Endodermal cell (in vitro differentiated cells): ENCODE results near the gene KRT32. TPM values are rescaled to one million over a fixed set of nuclear protein-coding genes. Genes with fewer than 3 reads are reported as not detected.

Experiments
- DNase-seq: peaks from one replicate; pipeline ENCODE4 v3.0.0-alpha.2; 2017
- H3K27ac ChIP-seq: 2 replicates; pipeline ENCODE4 v1.5.1; 2013; ENCODE audit warnings: mild to moderate bottlenecking, low read depth, low read length, moderate library complexity
- H3K27me3 ChIP-seq: 2 replicates; pipeline ENCODE4 v1.6.1; 2013; ENCODE audit warnings: mild to moderate bottlenecking, low read length, moderate library complexity; ENCODE audit not compliant: insufficient read depth, control insufficient read depth, poor library complexity, severe bottlenecking
- H3K36me3 ChIP-seq: 2 replicates; pipeline ENCODE4 v1.7.0; 2013; ENCODE audit warnings: mild to moderate bottlenecking, low read length, moderate library complexity; ENCODE audit not compliant: control insufficient read depth, insufficient read depth
- H3K4me1 ChIP-seq: one replicate; pipeline ENCODE4 v1.7.0; 2013; ENCODE audit warnings: low read length; ENCODE audit not compliant: control insufficient read depth, insufficient read depth
- H3K4me3 ChIP-seq: 2 replicates; pipeline ENCODE4 v1.5.1; 2013; ENCODE audit warnings: mild to moderate bottlenecking, low read length, moderate library complexity
- H3K9ac ChIP-seq: 2 replicates; pipeline ENCODE4 v1.6.1; 2013; ENCODE audit warnings: mild to moderate bottlenecking, low read length, moderate library complexity; ENCODE audit not compliant: poor library complexity, severe bottlenecking; ENCODE audit errors: extremely low read depth
- H3K9me3 ChIP-seq: 2 replicates; pipeline ENCODE4 v1.6.1; 2013; ENCODE audit warnings: mild to moderate bottlenecking, low read length, moderate library complexity; ENCODE audit not compliant: control insufficient read depth
- H3K27ac Mint-ChIP-seq: 2 replicates; pipeline ENCODE4 v1.8.0; 2020; ENCODE audit warnings: mixed read lengths
- H3K27me3 Mint-ChIP-seq: 2 replicates; pipeline ENCODE4 v1.8.0; 2021; ENCODE audit warnings: mild to moderate bottlenecking, mixed read lengths; ENCODE audit not compliant: insufficient read depth
- H3K36me3 Mint-ChIP-seq: 2 replicates; pipeline ENCODE4 v1.8.0; 2020; ENCODE audit warnings: low read depth, mixed read lengths
- H3K4me1 Mint-ChIP-seq: 2 replicates; pipeline ENCODE4 v1.8.0; 2020; ENCODE audit warnings: mixed read lengths
- H3K4me3 Mint-ChIP-seq: 2 replicates; pipeline ENCODE4 v1.8.0; 2020; ENCODE audit warnings: mild to moderate bottlenecking, moderate library complexity, mixed read lengths
- H3K9me3 Mint-ChIP-seq: 2 replicates; pipeline ENCODE4 v1.8.0; 2020; ENCODE audit warnings: mild to moderate bottlenecking, mixed read lengths
- CTCF ChIP-seq: fragments of 200-600 bp; sonication (generic); conservative IDR thresholded peaks from 2 replicates; pipeline ENCODE4 v1.5.0; 2021; ENCODE audit warnings: antibody characterized with exemption, mild to moderate bottlenecking
- WGBS, 2 experiments: methylation state at CpG; one replicate each; pipeline versions ENCODE4 v1.1.5 to v1.1.7; 2013; ENCODE audit warnings: missing lambda C conversion rate in 2 of 2, mixed read lengths in 1 of 2; ENCODE audit not compliant: insufficient coverage in 1 of 2, insufficient read length in 1 of 2; 5-methylcytosine and 5-hydroxymethylcytosine counted together
- total RNA-seq, 2 donors: library from RNA; stranded (reverse); fragmentation: NEBNext Ultra II Directional in 1 of 2; extraction: Animal tissue kit (Norgen Biotek cat#: 25700) in 1 of 2; gene quantifications; 2 replicates in 1 of 2; 3 replicates in 1 of 2; pipeline ENCODE4 v1.2.1, GENCODE V29; 2021

Gene KRT32
- total RNA-seq, 2 donors from 2014 or later = not detected

GRCh38 chr17:41513168-41513547 lies 46.0 kb upstream of the KRT32 start:
- Histone ChIP-seq H3K36me3 (no peaks in the 10 kb centered on the region), H3K27me3 (no peaks in the 10 kb centered on the region), H3K27ac (no peak overlapping the region), H3K4me3 (no peak overlapping the region), H3K4me1 (no peaks in the 10 kb centered on the region), H3K9me3 (no peaks in the 10 kb centered on the region), H3K9ac (no peak overlapping the region)
- WGBS, 2 experiments = 98% methylated on average over 5 of the region's 5 CpGs; no CpG with 5 or more reads in 1 of the 2 experiments
- H3K9me3 Mint-ChIP-seq = no peaks in the 10 kb centered on the region
- H3K36me3 Mint-ChIP-seq = no peaks in the 10 kb centered on the region
- H3K4me3 Mint-ChIP-seq = no peak overlapping the region
- no peaks in the 10 kb centered on the region for H3K27me3 Mint-ChIP-seq
- no peak for DNase-seq
- TF ChIP-seq CTCF = no peak
- H3K27ac Mint-ChIP-seq = no peak overlapping the region
- H3K4me1 Mint-ChIP-seq = peaks cover 11% of the 10 kb centered on the region

DNA sequence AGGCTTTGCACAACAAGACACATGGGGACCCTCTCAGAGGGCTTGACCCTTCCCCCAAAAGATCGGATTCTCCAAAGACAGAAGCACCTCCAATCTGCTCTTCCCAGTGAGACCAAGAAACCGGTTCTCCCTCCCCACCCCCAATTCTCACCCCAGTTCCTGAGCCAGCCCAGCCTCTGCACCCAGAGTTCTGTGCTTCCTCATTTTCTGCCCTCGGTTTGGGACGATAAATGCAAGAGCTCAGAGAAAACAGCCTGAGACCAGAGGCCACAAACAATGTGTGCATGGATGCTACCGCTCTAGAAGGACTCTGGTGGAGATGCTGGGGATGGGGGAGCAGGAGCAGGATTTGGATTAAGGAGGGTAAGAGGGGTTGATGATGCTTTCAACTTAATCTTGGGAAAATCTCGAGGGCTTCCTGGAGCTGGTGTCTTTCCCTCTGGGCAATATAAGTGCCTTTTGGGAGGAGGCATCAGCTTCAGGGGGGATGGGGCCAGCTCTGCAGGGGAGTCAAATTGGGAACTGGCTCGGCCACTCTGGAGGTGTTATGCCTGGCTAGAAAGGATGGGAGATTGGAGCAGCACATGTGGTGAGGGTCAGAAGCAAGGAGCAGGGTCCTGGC lies 45.5 kb upstream of the KRT32 start:
- Mint-ChIP-seq H3K36me3 (no peaks in the 10 kb centered on the region), H3K4me1 (peaks cover 12% of the 10 kb centered on the region), H3K9me3 (no peaks in the 10 kb centered on the region), H3K27me3 (no peaks in the 10 kb centered on the region), H3K4me3 (no peak overlapping the region), H3K27ac (no peak overlapping the region)
- no peaks in the 10 kb centered on the region for H3K36me3 ChIP-seq
- H3K27ac ChIP-seq = no peak overlapping the region
- no peak for TF ChIP-seq CTCF
- no peak overlapping the region for H3K4me3 ChIP-seq
- H3K9me3 ChIP-seq = no peaks in the 10 kb centered on the region
- H3K9ac ChIP-seq = no peak overlapping the region
- DNase-seq = no peak
- no peaks in the 10 kb centered on the region for H3K4me1 ChIP-seq
- WGBS, 2 experiments = 85 to 100% methylated on average over 5 to 7 of the region's 7 CpGs
- H3K27me3 ChIP-seq = no peaks in the 10 kb centered on the region

- Mint-ChIP-seq H3K9me3 (no peaks in the 10 kb centered on the region), H3K36me3 (no peaks in the 10 kb centered on the region), H3K27me3 (no peaks in the 10 kb centered on the region), H3K4me3 (no peak overlapping the region), H3K27ac (no peak overlapping the region), H3K4me1 (peaks cover 15% of the 10 kb centered on the region)
- H3K4me1 ChIP-seq = no peaks in the 10 kb centered on the region
- H3K4me3 ChIP-seq = no peak overlapping the region
- no peaks in the 10 kb centered on the region for H3K27me3 ChIP-seq
- TF ChIP-seq CTCF = no peak
- H3K27ac ChIP-seq = no peak overlapping the region
- no peak overlapping the region for H3K9ac ChIP-seq
- 91 to 94% methylated on average over 10 of the region's 10 CpGs for WGBS, 2 experiments
- H3K36me3 ChIP-seq = no peaks in the 10 kb centered on the region
- no peak for DNase-seq
- H3K9me3 ChIP-seq = no peaks in the 10 kb centered on the region
Observed at GRCh38 chr17:41511716-41512115, 44.5 kb upstream of the KRT32 start.
